OCI-LY3 (cell line): ENCODE data around the gene CSNK1G3.

Experiments
- CTCF ChIP-seq: fragments of 200-600, 300-600 bp; sonication (generic); IDR thresholded peaks from 2 replicates; pipeline ENCODE4 v1.5.1; 2014; ENCODE audit warnings: antibody characterized with exemption, low read length, low read depth
- EZH2phosphoT487 ChIP-seq: fragments of 200-600 bp; shearing (Covaris generic); IDR thresholded peaks from 2 replicates; pipeline ENCODE4 v1.6.1; 2018; ENCODE audit warnings: antibody characterized with exemption, mixed run types, low read depth

- TF ChIP-seq CTCF (no peak), EZH2phosphoT487 (no peak)
Measured at GRCh38 chr5:123571927-123572326, 60.0 kb downstream of the CSNK1G3 start.
